GM18909 (cell line): ENCODE data around the gene UGT1A3.

Source experiments
- ATAC-seq: cut with Tn5 transposase; IDR thresholded peaks from one replicate; pipeline ENCODE4 v1.9.1; 2021; ENCODE audit warnings: mild to moderate bottlenecking; ENCODE audit not compliant: unreplicated experiment, poor library complexity

UGT1A3 gene

DNA sequence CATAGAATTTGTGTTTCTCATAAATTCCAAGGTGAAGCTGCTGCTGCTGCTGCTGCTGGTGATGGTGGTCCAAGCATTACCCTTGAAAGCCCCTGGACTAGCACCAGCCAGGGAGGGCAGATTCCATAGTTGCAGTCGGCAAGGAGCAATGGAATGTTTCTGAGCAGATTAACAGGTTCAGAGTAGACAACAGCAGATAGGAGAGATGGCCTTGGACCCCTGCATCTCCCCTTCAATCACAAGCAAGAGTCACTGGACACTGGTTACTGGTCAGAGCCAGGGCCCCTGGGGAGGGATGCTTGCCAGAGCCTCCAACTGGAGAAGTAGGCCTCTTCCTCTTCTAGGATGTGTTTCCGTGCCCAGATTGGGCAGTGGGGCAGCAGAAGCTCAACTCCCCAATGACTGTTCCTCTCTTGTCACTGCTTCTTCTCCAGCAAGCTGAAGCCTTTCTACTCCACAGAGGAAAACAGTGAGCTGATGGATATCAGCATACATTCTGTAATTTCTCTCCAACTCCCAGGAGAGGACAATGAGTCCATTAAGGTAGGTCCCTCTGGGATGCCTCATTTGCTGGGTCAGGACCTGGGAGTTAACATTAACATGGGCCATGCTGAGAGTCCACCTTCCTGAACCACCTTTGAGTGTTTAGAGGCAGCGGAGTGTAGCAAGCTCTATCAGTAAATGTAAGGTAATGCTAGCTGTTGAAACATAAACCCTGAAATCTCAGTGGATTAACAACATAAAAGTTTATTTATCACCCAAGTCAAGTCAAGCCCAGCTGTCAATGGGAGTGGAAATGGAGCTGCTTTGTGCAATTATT is 84.6 kb downstream of the UGT1A3 start:
- ATAC-seq, result no peak

DNA sequence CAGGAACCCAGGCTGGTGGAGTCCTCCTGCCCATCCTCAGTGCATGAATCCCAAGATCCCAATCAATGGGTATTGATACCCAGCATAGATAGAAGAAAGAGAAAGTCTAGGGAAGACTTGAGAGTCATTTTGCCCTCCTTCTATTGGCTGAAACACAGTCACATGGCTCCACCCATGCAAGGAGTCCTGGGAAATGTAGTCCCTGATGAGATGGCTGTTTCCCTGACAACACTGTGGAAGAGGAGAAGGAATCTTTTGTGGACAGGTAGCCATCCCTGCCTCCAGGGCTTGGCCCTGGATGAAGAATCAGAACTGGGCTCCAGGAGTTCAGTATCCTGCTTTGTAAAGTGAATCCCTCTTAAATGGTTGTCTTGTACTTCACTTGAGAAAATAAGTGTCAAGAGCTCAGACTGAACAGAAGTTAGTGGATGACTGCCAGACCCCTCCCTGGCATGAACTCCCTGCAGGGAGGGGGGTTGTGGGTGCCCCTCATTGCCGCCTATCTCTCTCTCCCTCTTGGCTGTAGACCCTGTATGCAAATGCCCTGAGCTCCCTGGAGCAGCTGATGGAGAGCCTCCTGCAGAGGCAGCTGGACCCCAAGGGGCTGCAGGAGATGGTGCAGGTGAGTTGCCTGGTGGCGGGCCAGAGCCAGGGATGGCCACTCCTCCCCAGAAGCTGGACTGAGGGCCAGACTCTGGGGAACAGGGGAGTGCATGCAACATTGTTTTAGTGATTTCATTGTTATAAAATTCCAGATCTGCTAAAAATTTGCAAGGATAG is 85.4 kb downstream of the UGT1A3 start:
- no peak for ATAC-seq

DNA sequence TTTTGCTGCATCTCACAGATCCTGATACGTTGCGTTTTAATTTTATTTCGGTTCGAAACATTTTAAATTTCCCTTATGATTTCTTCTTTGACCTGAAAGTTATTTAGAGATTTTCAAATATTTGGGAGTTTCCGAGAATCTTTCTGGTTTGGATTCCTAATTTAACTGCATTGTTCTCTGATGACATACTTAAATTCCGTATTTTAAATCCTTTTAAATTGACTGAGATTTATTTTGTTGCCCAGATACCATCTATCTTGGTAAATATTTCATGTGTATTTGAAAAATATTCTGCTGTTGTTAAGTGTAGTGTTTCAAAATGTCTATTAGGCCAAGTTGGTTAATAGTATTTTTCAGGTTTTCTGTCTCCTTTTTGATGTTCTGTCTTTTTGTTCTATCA is 87.0 kb downstream of the UGT1A3 start:
- no peak for ATAC-seq

DNA sequence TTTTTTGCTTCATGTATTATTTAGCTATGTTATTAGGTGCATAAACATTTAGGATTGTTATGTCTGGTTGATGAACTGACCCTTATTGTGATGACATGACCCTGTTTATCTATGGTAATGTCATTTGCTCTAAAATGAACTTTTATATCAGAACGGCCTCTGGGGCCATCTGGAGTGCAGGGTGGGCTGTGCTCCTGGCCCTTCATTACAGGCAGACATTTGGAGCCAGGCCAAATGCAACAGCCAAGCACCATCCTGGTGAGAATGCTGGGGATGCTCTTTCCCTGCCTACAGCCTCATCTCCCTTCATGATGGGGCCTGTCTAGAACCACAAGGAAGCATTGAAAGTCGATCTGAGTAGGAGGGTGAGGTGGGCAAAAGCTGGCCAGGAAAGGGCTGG is 87.5 kb downstream of the UGT1A3 start:
- no peak for ATAC-seq

DNA sequence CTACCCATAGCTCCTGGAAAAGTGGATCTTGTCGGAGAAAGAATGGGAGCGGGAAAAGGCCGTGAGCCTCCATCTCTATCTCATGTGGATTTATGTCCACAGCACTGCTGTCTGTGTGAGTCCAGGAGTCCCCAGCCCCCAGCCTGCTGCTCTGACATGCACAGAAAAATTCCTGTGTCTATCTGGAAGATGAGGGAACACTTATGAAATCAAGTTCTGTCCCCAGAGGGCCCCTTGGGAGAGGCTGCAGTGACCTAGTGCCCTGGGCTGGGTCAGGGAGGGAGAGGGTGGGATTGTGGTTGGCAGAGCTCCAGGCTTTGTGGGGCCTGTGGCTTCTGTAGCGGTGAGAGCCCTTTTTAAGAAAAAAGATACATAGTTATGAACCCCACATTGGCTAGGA is 87.9 kb downstream of the UGT1A3 start:
- no peak for ATAC-seq

DNA sequence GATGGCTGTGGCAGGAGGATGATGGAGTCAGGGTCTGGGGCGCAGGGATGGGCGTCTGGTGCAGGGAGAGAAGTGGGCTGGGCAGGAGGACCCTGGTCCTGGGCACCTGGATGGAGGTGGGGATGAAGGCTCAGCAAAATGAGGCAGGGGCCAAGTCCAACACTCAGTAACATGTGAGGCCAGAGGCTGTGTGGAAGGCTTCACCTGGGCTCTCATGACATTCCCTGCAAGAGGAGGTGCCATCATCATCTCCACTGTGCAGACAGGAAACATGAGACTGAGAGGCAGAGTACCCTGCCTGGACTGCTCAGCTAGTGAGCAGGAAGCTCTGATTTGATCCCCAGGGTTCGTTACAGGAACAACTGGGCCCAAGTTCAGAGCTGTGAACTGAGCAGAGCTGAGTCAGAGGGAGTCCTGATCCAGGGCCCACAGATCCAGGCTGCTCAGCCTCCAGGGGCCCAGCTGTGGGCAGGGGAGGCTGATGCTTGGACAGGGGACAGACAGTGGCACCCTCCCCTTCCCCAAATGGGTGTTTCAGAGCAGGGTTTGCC is 88.6 kb downstream of the UGT1A3 start:
- ATAC-seq, result no peak

DNA sequence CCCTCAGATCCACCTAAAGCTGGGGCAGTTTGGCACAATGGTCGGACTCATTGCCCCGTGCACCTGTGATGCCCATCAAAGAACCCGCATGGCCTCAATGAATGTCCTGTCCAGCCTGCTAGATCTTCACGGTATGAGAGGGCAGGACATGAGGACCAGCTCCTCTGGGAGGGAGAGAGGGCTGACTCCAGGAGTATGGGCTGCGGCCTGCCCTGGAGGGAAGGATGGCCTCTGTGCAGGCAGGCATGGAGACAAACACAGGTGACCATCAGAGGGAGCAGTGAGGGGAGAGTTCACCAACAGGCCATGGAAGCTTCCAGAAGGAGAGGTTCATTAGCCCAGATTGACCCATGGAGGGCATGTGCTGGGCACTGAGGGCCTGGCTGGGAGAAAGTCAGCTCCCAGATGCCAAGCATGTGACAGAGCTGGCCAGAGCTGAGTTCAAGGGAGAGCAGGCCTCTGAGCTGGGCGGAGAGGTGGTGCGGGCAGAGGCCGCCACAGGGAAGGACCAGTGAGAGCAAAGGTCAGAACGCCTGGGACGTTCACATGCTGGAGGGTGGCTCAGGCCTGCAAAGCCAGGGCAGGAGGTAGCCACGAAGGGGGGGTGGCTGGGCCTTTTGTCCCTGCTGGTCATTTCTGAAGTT is 89.3 kb downstream of the UGT1A3 start:
- no peak for ATAC-seq

DNA sequence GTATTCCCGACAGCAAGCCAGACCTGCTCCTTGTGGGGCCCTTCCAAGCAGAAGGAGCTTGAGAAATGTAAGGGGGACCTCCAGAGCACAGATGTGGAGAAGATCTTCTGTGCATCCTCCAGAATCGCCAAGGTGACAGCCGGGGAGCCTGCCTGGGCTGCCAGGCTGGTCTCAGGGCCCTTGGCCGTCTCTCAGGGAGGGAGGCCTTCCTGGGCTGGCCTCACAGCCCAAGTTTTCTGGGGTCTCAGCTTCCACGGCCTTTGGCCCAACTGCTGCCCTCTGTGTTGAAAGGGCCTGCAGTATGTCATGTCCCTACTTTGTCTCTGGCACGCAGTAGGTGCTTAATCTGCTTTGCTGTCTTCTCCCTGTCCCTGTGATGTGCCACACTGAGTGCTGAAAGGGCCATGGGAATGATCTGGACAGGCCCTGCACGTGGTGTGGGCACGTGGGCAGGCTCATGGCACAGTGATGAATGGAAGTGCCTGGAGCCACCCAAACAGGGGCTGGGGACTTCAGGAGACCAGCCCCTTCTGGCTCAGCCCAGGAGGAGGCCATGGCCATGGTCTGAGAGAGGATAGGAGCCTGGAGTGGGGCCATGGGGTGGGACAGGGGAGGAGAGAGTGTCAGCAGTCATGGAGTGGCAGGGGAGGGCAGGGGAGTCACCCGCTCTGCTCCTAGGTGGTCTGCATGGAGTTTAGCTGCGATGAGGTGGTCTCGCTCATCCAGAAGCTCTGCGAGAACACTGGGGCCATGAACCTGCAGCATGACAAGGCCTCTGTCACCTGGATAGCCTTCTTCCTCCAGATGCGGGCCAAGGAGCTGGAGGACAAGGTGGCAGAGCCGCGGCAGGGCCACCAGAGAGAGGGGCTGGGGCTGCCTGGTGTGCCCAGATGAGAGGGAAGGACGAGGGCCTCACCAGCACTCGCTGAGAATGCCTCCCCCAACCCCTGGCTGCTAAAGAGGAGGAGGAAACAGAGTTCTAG is 90.1 kb downstream of the UGT1A3 start:
- ATAC-seq, result no peak

DNA sequence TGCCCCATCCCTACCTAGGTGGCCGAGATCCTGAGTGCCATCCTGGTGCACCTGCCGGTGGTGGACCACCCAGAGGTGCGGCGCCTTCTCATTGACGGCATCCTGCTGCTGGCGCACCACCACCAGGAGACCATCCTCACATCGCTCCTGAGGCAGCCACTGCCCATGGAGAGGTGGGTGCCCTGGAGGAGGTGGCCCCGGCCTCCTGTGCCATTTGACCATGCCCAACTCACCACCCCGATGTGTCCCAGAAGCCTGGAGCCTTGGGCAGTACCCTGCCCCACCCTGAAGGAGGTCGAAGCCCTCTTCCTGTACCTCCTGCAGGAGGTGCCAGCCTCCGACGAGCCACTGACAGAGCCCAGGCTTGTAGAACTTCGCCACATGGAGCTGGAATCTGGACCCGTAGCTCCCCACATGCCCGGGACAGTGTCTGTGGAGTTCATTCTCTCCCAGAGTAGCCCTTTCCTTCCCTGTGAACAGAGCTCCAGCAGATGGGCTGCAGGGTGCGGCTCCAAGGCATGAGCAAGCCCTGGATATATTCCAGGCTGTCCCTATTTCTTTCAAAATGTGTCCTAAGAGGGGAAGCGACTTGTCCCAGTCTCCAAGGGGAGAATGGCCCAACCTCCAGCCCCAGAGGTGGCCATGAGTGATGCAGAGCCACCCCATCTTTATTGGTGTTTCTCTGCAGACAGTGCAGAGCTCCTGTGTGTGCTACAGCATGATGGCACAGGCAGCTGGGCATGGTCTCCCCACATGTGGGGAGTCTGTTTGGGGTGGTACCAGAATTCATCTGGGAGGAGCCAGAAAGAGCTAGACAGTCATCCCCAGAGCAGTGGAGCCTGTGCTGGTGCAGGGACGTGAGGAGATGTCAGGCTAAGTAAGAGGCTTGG is 91.3 kb downstream of the UGT1A3 start:
- no peak for ATAC-seq

DNA sequence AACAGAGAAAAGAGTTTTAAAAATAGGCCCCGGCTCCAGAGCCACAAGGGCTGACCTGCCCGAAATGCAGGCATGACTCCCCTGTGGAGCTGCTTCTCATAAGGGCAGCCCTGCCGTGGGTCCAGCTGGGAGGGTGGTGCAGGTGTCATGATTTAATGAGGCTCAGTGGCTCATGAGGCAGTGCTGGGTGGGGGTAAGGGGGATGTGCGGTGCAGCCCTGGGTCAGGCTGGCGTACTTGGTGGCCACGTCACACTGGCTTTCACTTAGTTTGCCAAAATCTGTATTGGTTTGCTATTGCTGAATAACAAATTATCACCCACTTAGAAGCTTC is 91.9 kb downstream of the UGT1A3 start:
- ATAC-seq, result no peak

DNA sequence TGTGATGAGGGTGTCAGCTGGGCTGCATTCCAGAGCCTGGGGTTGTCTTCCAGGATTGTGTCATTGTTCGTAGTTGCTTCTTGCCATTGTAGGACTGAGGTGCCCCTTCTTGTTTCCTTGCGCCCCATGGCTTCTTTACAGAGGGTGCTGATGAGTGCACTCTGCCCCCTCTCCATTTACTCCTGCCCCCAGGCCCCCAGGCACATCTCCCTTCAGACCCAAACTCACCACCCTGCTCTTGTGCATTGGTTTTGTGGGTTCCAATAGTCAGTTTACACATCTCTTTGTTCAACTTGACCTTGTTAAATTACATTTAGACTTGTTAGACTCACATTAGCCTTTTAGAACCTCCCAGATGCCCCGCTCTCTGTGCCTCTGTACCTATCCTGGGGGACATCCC is 92.4 kb downstream of the UGT1A3 start:
- no peak for ATAC-seq

DNA sequence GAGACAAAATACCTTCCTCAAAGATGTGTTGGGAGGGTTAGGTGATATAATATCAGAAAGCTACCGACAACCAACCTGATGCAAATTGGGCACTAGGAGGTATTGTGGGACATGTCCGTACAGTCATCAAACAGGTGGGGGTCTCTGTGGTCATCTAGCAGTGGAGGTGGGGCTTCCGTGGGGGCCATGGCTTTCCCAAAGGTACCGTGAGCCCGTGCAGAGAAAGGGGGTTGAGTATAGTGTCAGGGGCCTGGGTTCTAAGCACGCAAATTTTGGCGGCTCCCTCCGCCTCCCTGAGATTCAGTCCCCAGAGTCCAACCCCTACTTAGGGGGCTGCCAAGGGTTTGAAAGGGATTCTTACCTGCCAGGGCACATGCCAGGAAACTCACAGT is 92.9 kb downstream of the UGT1A3 start:
- ATAC-seq, result no peak

DNA sequence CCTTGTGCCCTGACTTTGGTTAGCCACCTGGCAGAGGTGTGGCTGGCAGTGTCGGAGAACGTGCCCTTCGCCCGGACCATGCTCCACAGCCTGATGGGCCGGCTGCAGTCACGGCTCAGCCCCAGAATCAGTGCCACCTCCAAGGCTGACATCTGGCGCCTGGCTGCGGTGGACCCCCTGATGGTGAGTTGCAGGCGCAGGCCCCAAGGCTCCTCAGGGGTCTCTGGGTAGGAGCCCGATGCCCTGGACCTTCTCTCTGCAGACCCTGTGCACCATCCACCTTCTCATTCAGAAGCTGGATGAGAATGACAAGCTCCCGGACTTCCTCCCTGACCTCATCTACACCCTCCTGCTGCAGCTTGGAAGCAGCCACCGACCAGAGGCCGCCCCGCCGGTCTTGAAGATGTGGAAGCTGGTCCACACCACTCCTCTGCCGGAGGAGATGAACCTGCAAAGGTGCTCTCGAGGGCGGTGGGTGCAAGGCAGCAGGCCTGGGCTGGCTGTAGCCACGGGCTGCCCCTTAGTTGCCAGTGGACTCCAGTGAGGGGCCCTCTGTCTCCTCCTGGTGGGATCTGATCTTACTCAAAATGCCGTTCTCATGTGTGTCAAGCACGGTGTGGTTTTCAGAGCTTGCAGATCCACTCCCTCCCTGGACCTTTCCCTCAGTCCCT is 93.4 kb downstream of the UGT1A3 start:
- ATAC-seq, result no peak
